Nephron (organoid): ENCODE measurements around the gene KMT2C.

Source experiments
- H3K27ac Mint-ChIP-seq, 3 experiments: 2 replicates each; pipeline ENCODE4 v1.8.0; 2020; ENCODE audit warnings: mixed read lengths in 3 of 3, mild to moderate bottlenecking in 2 of 3, moderate library complexity in 1 of 3
- H3K27me3 Mint-ChIP-seq: 2 replicates; pipeline ENCODE4 v1.8.0; 2021; ENCODE audit warnings: low read depth, mild to moderate bottlenecking, moderate library complexity, mixed read lengths
- H3K36me3 Mint-ChIP-seq: 2 replicates; pipeline ENCODE4 v1.8.0; 2020; ENCODE audit warnings: low read depth, mixed read lengths
- H3K4me1 Mint-ChIP-seq: 2 replicates; pipeline ENCODE4 v1.8.0; 2020; ENCODE audit warnings: mixed read lengths
- H3K4me3 Mint-ChIP-seq, 3 experiments: 2 replicates each; pipeline ENCODE4 v1.8.0; 2020; ENCODE audit warnings: mild to moderate bottlenecking in 3 of 3, mixed read lengths in 3 of 3, moderate library complexity in 2 of 3
- H3K9me3 Mint-ChIP-seq: 2 replicates; pipeline ENCODE4 v1.8.0; 2020; ENCODE audit warnings: mixed read lengths
- TF ChIP-seq, protein P1 (sequence below), 3 experiments: fragments of 200-600 bp; sonication (generic); IDR thresholded peaks; one replicate each; pipeline ENCODE4 v1.5.0; 2021; ENCODE audit warnings: antibody characterized with exemption in 3 of 3; ENCODE audit not compliant: unreplicated experiment in 3 of 3

The KMT2C gene

GRCh38 chr7:152108359-152108758, 327.4 kb downstream of the KMT2C start:
- Mint-ChIP-seq H3K27me3 (no peaks in the 10 kb centered on the region), H3K4me3 (no peak overlapping the region), H3K36me3 (peaks cover 72% of the 10 kb centered on the region), H3K9me3 (no peaks in the 10 kb centered on the region), H3K4me1 (peaks cover 6% of the 10 kb centered on the region), H3K27ac (no peak overlapping the region)
- TF ChIP-seq, protein P1, sequence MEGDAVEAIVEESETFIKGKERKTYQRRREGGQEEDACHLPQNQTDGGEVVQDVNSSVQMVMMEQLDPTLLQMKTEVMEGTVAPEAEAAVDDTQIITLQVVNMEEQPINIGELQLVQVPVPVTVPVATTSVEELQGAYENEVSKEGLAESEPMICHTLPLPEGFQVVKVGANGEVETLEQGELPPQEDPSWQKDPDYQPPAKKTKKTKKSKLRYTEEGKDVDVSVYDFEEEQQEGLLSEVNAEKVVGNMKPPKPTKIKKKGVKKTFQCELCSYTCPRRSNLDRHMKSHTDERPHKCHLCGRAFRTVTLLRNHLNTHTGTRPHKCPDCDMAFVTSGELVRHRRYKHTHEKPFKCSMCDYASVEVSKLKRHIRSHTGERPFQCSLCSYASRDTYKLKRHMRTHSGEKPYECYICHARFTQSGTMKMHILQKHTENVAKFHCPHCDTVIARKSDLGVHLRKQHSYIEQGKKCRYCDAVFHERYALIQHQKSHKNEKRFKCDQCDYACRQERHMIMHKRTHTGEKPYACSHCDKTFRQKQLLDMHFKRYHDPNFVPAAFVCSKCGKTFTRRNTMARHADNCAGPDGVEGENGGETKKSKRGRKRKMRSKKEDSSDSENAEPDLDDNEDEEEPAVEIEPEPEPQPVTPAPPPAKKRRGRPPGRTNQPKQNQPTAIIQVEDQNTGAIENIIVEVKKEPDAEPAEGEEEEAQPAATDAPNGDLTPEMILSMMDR (IDR thresholded peaks at IDR 0.05; ENCODE audit: unreplicated experiment in 3 of 3): no peak

DNA sequence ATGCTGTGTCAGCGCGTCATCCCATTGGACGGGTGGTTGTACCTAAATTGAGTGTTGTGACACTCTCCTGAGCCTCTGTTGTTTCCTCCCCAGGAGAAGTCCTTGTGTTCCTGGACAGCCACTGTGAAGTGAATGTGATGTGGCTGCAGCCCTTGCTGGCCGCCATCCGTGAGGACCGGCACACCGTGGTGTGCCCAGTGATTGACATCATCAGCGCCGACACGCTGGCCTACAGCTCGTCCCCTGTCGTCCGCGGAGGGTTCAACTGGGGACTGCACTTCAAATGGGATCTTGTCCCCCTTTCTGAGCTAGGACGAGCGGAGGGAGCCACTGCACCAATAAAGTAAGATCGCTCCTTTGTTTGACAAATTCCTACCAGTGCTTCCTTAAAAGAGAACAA, 327.9 kb downstream of the KMT2C start:
- H3K4me1 Mint-ChIP-seq: peaks cover 6% of the 10 kb centered on the region
- H3K9me3 Mint-ChIP-seq: no peaks in the 10 kb centered on the region
- H3K27me3 Mint-ChIP-seq: no peaks in the 10 kb centered on the region
- TF ChIP-seq, protein P1 (IDR thresholded peaks at IDR 0.05; ENCODE audit: unreplicated experiment in 3 of 3): no peak
- peaks cover 71% of the 10 kb centered on the region for H3K36me3 Mint-ChIP-seq
- H3K4me3 Mint-ChIP-seq: no peak overlapping the region
- no peak overlapping the region for H3K27ac Mint-ChIP-seq

DNA sequence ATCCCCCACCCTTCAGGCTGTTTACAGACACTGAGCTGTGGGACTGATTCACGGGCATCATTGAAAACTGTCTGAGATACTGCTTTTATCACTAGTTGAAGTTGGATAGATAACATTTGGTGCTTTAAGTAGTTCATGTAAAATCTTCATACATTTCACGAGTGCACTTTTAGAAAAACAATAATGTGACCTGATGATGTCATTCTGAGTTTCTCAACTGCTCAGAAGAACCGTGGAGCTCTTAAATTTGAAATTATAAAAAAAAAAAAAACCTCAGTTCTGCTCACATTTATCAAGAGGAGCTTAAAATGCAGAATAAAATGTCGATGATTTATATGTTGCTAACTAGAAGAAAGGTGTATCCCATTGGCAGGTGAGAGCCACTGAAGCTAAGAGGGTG, 328.8 kb downstream of the KMT2C start:
- Mint-ChIP-seq H3K4me3 (no peak overlapping the region), H3K36me3 (peaks cover 70% of the 10 kb centered on the region), H3K4me1 (peaks cover 6% of the 10 kb centered on the region), H3K27me3 (no peaks in the 10 kb centered on the region), H3K9me3 (no peaks in the 10 kb centered on the region), H3K27ac (no peak overlapping the region)
- TF ChIP-seq, protein P1 (IDR thresholded peaks at IDR 0.05; ENCODE audit: unreplicated experiment in 3 of 3): no peak

DNA sequence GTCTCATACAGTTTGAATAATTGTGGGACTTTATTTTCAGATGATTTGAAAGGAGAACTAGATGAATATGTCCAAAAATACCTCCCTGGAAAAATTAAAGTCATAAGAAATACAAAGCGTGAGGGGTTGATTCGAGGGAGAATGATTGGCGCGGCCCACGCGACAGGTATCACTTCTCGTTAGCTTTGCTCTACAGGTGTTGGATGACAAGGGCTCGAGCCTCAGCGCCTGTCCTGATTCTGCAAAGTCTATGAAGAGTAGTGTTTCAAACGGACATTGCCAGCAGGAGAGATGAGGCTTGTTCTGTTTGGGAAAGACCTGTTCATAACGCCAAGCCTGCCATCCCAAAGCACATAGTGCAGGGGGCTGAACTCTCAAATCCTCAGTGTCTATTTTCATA, 330.6 kb downstream of the KMT2C start:
- no peaks in the 10 kb centered on the region for H3K27me3 Mint-ChIP-seq
- no peaks in the 10 kb centered on the region for H3K9me3 Mint-ChIP-seq
- H3K4me3 Mint-ChIP-seq: no peak overlapping the region
- no peak overlapping the region for H3K27ac Mint-ChIP-seq
- TF ChIP-seq, protein P1 (IDR thresholded peaks at IDR 0.05; ENCODE audit: unreplicated experiment in 3 of 3): no peak
- H3K4me1 Mint-ChIP-seq: peaks cover 13% of the 10 kb centered on the region
- peaks cover 64% of the 10 kb centered on the region for H3K36me3 Mint-ChIP-seq

DNA sequence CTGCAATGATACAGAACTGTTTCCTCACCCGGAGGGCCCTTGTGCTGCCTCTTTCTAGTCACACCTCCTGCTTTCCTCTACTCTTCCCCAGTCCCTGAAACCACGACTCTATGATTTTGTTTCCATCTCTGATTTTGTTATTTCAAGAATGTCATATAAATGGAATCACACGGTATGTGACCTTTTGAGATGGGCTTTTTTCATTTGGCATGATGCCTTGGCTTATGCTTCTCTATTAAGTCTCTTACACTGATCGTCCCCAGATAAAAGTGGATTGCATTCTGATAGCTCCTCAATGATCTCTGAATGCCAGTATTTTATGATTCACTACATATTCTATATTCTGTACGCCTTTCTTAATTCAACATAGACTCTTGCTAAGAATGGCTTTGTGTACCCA, 332.1 kb downstream of the KMT2C start:
- TF ChIP-seq, protein P1 (IDR thresholded peaks at IDR 0.05; ENCODE audit: unreplicated experiment in 3 of 3): no peak
- H3K9me3 Mint-ChIP-seq: no peaks in the 10 kb centered on the region
- H3K36me3 Mint-ChIP-seq: peaks cover 50% of the 10 kb centered on the region
- H3K4me1 Mint-ChIP-seq: peaks cover 13% of the 10 kb centered on the region
- H3K4me3 Mint-ChIP-seq: no peak overlapping the region
- no peak overlapping the region for H3K27ac Mint-ChIP-seq
- H3K27me3 Mint-ChIP-seq: no peaks in the 10 kb centered on the region

DNA sequence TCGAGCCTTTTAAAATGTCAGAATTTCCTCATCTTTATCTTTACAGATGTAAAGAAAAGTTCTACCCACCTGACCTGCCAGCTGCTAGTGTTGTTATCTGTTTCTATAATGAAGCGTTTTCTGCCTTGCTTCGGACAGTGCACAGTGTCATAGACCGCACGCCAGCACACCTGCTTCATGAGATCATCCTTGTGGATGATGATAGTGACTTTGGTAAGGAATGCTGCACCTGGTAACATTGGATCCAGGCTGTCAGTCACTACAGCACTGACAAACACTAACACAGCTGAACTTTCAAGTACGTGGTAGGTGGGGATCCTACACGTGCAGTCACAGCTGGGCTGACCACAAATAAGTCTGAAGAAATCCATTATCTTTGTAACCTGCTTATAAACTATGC, 332.7 kb downstream of the KMT2C start:
- H3K27ac Mint-ChIP-seq: no peak overlapping the region
- TF ChIP-seq, protein P1 (IDR thresholded peaks at IDR 0.05; ENCODE audit: unreplicated experiment in 3 of 3): no peak
- H3K4me3 Mint-ChIP-seq: no peak overlapping the region
- peaks cover 13% of the 10 kb centered on the region for H3K4me1 Mint-ChIP-seq
- H3K9me3 Mint-ChIP-seq: no peaks in the 10 kb centered on the region
- peaks cover 48% of the 10 kb centered on the region for H3K36me3 Mint-ChIP-seq
- H3K27me3 Mint-ChIP-seq: no peaks in the 10 kb centered on the region
